ENCODE data around the gene AMN.

Gene AMN

DNA sequence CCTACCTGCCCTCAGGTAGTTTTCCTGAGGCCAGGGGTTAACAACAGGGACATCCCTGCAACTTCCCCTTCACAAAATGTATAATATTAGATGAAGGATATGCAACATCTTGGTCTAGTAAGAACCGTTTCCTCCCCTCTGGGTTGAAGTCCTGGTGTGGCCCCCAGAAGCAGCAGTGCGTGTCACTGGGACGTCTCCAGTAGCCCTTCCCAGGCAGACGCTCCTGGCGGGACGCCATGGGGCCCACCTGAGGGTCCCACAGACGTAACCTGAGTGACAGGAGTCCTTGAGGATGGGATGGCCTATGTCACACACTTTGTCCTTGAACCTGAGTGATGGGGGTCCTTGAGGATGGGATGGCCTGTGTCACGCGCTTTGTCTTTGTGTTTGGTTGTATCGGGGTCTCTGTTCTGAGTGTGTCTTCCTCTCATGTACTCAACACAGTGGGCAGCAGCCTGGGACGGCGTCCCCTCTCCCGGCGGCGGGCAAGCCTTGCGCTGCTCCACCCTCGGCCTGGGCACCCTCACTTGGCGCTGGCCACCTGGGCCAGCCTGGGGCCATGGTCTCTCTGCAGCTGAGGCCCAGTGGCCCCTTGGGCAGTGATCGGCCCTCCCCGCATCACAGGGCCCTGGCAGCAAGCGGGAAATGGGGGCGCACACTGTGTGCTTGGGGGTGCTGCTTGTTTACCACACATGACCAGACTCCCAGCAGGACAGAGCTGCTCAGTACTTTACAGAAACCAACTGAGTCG is 14.3 kb upstream of the AMN start:
- TF ChIP-seq, protein P1, sequence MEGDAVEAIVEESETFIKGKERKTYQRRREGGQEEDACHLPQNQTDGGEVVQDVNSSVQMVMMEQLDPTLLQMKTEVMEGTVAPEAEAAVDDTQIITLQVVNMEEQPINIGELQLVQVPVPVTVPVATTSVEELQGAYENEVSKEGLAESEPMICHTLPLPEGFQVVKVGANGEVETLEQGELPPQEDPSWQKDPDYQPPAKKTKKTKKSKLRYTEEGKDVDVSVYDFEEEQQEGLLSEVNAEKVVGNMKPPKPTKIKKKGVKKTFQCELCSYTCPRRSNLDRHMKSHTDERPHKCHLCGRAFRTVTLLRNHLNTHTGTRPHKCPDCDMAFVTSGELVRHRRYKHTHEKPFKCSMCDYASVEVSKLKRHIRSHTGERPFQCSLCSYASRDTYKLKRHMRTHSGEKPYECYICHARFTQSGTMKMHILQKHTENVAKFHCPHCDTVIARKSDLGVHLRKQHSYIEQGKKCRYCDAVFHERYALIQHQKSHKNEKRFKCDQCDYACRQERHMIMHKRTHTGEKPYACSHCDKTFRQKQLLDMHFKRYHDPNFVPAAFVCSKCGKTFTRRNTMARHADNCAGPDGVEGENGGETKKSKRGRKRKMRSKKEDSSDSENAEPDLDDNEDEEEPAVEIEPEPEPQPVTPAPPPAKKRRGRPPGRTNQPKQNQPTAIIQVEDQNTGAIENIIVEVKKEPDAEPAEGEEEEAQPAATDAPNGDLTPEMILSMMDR (IDR thresholded peaks at IDR 0.05; ENCODE audit: low read depth, low read length, missing control alignments) = no peak
- no peak overlapping the region for H3K4me3 ChIP-seq (replicated peaks; ENCODE audit: low read depth, low read length)
- DNase-seq (ENCODE audit: extremely low read depth, low read depth) = no peak

GRCh38 chr14:102908766-102909455 is 13.6 kb upstream of the AMN start:
- no peak overlapping the region for H3K4me3 ChIP-seq (replicated peaks; ENCODE audit: low read depth, low read length)
- TF ChIP-seq, protein P1 (IDR thresholded peaks at IDR 0.05; ENCODE audit: low read depth, low read length, missing control alignments) = no peak
- no peak for DNase-seq (ENCODE audit: extremely low read depth, low read depth)

- no peak overlapping the region for H3K4me3 ChIP-seq (replicated peaks; ENCODE audit: low read depth, low read length)
- DNase-seq (ENCODE audit: extremely low read depth, low read depth) = no peak
- TF ChIP-seq, protein P1 (IDR thresholded peaks at IDR 0.05; ENCODE audit: low read depth, low read length, missing control alignments) = no peak
These were observed 13.0 kb upstream of the AMN start for GRCh38 chr14:102909462-102909861.

DNA sequence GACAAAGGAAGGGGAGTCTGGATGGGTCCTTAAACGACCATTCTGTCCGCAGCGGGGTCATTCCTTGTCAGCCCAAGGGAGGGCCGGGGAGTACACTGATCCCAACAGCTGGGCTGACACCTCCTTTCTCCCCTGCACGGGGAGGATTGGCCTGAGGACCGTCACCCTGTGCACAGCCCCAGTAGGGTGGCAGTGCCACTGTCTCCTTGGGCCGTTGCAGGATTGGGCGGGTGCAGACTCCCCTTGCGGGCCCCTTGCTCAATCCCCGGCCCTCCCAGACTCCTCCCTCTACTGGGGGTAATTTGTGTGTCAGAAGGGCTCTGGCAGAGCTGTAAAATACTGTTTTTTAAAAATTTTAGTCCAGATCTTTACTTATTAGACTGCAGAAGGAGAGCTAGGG is 12.6 kb upstream of the AMN start:
- no peak for DNase-seq (ENCODE audit: extremely low read depth, low read depth)
- TF ChIP-seq, protein P1 (IDR thresholded peaks at IDR 0.05; ENCODE audit: low read depth, low read length, missing control alignments) = no peak
- no peak overlapping the region for H3K4me3 ChIP-seq (replicated peaks; ENCODE audit: low read depth, low read length)

DNA sequence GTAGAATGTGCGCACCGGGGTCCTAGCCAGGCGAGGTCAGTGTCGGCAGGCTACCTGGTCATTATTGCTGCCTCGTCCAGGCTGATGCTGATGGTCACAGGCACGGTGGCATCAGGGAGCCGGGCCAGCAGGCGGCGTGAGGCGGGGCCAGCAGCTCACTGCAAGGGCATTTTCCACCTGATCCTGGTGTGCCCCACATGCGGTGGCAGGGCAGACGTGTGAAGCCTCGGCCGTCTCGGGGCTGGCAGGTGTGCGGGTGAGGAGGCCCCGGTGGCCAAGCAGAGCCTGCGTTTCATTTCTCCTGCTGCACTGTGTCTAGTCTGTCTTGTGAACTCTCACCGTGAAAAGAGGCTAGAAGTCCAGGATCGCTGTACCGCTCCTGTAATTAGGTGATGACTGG is 12.0 kb upstream of the AMN start:
- H3K4me3 ChIP-seq (replicated peaks; ENCODE audit: low read depth, low read length) = no peak overlapping the region
- TF ChIP-seq, protein P1 (IDR thresholded peaks at IDR 0.05; ENCODE audit: low read depth, low read length, missing control alignments) = no peak
- no peak for DNase-seq (ENCODE audit: extremely low read depth, low read depth)

DNA sequence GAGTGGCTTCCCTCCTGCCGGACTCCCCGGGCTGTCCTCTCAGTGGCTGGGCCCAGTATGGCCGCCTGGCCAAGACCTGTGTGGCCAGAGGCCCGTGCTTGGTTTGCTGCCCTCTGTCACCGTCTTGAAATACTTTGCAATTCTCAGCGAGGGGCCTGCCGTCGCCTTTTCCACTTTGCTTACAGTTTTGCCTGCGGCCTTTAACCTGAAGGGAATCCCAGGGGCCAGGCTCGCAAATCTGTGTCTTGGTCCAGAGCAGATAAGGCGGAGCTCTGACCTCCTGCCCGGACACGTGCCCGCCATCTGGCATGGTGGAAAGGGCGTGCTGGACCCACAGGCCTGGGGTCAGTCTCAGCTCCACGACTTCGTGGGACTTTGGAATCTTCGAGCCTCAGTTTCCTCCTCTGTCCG is 10.9 kb upstream of the AMN start:
- TF ChIP-seq, protein P1 (IDR thresholded peaks at IDR 0.05; ENCODE audit: low read depth, low read length, missing control alignments) = no peak
- H3K4me3 ChIP-seq (replicated peaks; ENCODE audit: low read depth, low read length) = no peak overlapping the region
- DNase-seq (ENCODE audit: extremely low read depth, low read depth) = no peak

All from HFF-Myc (cell line).